HL-60 (cell line): ENCODE results near the gene TRAIP.

Source experiments
- DNase-seq, 2 experiments: peaks; one replicate each; pipeline ENCODE4 v3.0.0-alpha.2; 2010 to 2020; ENCODE audit warnings: low read depth in 1 of 2, low spot score in 1 of 2
- H3K27ac ChIP-seq: fragments of 250-450 bp; sonication (Bioruptor Pico); replicated peaks from 2 replicates; pipeline ENCODE4 v1.5.1; 2020; ENCODE audit warnings: mild to moderate bottlenecking, moderate library complexity
- H3K27me3 ChIP-seq: fragments of 250-450 bp; sonication (Bioruptor Pico); 2 replicates; pipeline ENCODE4 v1.5.1; 2021; ENCODE audit warnings: mild to moderate bottlenecking, moderate library complexity; ENCODE audit not compliant: insufficient read depth, poor library complexity, severe bottlenecking
- H3K4me3 ChIP-seq: replicated peaks from 2 replicates; pipeline ENCODE4 v1.5.1; 2011; ENCODE audit warnings: mild to moderate bottlenecking, control low read depth, low read length; ENCODE audit not compliant: insufficient read depth
- GABPA ChIP-seq: IDR thresholded peaks from 2 replicates; pipeline ENCODE4 v1.6.1; 2012; ENCODE audit warnings: low read depth
- POLR2AphosphoS5 ChIP-seq: IDR thresholded peaks from 2 replicates; pipeline ENCODE4 v1.6.1; 2012; ENCODE audit warnings: low read depth
- SPI1 ChIP-seq: IDR thresholded peaks from 2 replicates; pipeline ENCODE4 v1.6.1; 2012; ENCODE audit warnings: low read depth, mild to moderate bottlenecking, borderline replicate concordance
- TF ChIP-seq, protein P1 (sequence below): IDR thresholded peaks from 2 replicates; pipeline ENCODE4 v1.6.1; 2012; ENCODE audit warnings: low read depth; ENCODE audit not compliant: insufficient replicate concordance
- TF ChIP-seq, protein P2 (sequence below): IDR thresholded peaks from one replicate; pipeline ENCODE4 v1.5.1; 2011; ENCODE audit warnings: low read length, control low read depth, inconsistent platforms; ENCODE audit not compliant: insufficient read depth

Gene TRAIP

DNA sequence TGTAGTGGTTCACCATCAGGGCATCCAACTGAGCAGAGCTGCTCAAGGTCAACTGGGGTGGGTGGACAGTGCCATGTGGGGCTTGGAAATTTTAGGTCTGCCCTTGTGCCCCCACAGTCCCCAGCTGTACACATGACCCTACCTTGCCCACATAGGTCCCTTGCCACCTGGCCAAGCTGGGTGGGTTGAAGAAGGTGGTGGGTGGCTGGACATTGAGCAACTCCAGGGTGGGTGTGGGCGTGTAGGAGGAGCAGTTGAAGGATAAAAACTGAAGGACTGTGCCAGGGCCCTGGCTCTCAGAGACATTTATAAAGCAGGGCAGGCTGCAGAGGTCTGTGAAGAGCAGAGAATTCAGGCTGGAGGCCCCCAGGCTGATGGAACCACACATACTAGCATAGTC lies 57.3 kb downstream of the TRAIP start:
- no peak overlapping the region for H3K27ac ChIP-seq
- no peak for DNase-seq
- no peak overlapping the region for H3K4me3 ChIP-seq
- no peaks in the 10 kb centered on the region for H3K27me3 ChIP-seq
- TF ChIP-seq SPI1 (no peak), GABPA (no peak)
- TF ChIP-seq, protein P1, sequence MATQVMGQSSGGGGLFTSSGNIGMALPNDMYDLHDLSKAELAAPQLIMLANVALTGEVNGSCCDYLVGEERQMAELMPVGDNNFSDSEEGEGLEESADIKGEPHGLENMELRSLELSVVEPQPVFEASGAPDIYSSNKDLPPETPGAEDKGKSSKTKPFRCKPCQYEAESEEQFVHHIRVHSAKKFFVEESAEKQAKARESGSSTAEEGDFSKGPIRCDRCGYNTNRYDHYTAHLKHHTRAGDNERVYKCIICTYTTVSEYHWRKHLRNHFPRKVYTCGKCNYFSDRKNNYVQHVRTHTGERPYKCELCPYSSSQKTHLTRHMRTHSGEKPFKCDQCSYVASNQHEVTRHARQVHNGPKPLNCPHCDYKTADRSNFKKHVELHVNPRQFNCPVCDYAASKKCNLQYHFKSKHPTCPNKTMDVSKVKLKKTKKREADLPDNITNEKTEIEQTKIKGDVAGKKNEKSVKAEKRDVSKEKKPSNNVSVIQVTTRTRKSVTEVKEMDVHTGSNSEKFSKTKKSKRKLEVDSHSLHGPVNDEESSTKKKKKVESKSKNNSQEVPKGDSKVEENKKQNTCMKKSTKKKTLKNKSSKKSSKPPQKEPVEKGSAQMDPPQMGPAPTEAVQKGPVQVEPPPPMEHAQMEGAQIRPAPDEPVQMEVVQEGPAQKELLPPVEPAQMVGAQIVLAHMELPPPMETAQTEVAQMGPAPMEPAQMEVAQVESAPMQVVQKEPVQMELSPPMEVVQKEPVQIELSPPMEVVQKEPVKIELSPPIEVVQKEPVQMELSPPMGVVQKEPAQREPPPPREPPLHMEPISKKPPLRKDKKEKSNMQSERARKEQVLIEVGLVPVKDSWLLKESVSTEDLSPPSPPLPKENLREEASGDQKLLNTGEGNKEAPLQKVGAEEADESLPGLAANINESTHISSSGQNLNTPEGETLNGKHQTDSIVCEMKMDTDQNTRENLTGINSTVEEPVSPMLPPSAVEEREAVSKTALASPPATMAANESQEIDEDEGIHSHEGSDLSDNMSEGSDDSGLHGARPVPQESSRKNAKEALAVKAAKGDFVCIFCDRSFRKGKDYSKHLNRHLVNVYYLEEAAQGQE, result no peak

DNA sequence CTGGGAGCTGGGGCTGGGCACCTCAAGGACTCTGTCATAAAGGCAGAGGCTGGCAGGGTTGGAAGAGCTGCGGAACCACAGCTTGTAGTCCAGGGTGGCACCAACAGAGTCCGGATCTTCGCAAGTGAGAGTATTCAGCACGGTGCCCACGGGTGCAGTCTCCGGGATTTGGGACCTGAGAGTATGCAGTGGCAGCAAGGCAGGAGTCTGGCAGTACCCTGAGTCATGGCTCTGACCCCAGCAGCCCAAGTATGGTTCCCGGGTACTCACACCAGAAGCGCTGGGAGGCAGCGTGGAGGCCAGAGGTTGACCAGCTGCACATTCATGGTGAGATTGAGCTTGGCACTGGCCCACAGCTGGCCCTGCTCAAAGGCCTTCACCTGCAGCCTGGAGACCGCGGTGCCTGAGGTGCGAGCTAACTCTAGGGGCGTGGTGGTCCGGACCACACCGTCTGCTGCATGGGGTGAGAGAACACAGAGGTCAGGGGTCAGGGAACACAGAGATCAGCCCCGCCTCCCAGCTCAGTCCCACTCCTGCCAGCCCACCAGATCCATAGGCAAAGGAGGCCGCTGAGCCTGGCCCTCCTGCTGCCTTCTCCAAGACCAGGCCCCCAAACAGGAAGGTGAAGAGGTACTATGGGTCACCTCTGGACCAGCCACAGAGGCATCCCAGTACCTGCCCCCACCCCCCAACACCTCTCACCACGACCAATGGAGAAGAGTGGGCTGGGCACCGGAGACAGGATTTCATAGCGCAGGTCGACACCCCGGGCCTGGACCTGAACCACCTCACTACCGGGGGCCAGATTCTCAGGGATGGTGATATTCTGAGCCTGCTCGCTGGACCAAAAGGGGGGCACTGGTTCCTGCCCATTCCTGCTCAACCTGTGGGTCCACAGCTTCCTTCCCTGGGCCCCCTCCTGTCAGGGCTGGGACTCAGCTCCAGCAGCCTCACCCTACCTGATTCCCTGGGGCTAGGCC lies 61.1 kb downstream of the TRAIP start:
- H3K4me3 ChIP-seq, result no peak overlapping the region
- no peak overlapping the region for H3K27ac ChIP-seq
- DNase-seq, result no peak
- no peaks in the 10 kb centered on the region for H3K27me3 ChIP-seq
- TF ChIP-seq POLR2AphosphoS5, result no peak
- TF ChIP-seq GABPA, result no peak
- TF ChIP-seq SPI1, result no peak
- TF ChIP-seq, protein P2, sequence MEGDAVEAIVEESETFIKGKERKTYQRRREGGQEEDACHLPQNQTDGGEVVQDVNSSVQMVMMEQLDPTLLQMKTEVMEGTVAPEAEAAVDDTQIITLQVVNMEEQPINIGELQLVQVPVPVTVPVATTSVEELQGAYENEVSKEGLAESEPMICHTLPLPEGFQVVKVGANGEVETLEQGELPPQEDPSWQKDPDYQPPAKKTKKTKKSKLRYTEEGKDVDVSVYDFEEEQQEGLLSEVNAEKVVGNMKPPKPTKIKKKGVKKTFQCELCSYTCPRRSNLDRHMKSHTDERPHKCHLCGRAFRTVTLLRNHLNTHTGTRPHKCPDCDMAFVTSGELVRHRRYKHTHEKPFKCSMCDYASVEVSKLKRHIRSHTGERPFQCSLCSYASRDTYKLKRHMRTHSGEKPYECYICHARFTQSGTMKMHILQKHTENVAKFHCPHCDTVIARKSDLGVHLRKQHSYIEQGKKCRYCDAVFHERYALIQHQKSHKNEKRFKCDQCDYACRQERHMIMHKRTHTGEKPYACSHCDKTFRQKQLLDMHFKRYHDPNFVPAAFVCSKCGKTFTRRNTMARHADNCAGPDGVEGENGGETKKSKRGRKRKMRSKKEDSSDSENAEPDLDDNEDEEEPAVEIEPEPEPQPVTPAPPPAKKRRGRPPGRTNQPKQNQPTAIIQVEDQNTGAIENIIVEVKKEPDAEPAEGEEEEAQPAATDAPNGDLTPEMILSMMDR, result no peak
- TF ChIP-seq, protein P1, result no peak

DNA sequence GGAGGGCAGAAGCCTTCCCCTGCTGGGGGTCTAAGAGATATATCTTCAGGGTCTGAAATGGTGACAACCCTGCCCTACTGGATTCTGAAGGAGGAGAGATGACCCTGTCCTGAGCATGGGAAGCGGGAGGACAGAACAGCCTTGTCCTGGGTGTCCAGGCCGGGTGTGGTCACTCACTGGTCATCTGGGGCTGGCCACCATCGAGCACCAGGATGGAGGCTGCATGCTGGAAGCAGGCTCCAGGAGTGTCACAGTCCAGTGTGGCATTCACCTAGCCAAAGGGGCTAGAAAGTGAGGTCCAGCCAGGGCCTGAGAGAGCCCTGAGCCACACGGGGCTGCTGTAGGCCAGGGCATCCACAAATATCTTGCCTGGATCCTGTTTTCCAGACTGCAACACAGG lies 61.9 kb downstream of the TRAIP start:
- H3K4me3 ChIP-seq, result no peak overlapping the region
- H3K27ac ChIP-seq, result no peak overlapping the region
- no peak for DNase-seq
- TF ChIP-seq, protein P2, result no peak
- TF ChIP-seq POLR2AphosphoS5 (no peak), SPI1 (no peak), GABPA (no peak)
- TF ChIP-seq, protein P1, result no peak
- H3K27me3 ChIP-seq, result no peaks in the 10 kb centered on the region
